ENCODE results near the gene PRDM16.

GRCh38 chr1:3298197-3298596 lies 229.2 kb downstream of the PRDM16 start:
- TF ChIP-seq CTCF (IDR thresholded peaks at IDR 0.05; ENCODE audit: insufficient read depth, low read depth, low read length) (no peak), EZH2 (IDR thresholded peaks at IDR 0.05; ENCODE audit: insufficient read depth, low read length) (no peak)

Data from astrocyte (in vitro differentiated cells and primary cell).